Memory B cell (primary cell): ENCODE measurements around the gene CFI.
A peak's percentile ranks its signal among the peaks of the same experiment; 100 is the strongest.

Experiments used
- ATAC-seq: fragments of 150-1000 bp; cut with Tn5 transposase; 2 replicates; pipeline ENCODE4 v1.10.0; 2021; ENCODE audit warnings: low read depth, mild to moderate bottlenecking, moderate library complexity
- DNase-seq, 2 donors: peaks; one replicate each; pipeline ENCODE4 v3.0.0; 2022; ENCODE audit warnings: low spot score in 2 of 2
- H3K27ac Mint-ChIP-seq: one replicate; pipeline ENCODE4 v1.8.0; 2022; ENCODE audit warnings: mild to moderate bottlenecking, moderate library complexity, mixed read lengths
- H3K27me3 Mint-ChIP-seq: one replicate; pipeline ENCODE4 v1.8.0; 2022; ENCODE audit warnings: mixed read lengths
- H3K36me3 Mint-ChIP-seq: one replicate; pipeline ENCODE4 v1.8.0; 2022; ENCODE audit warnings: mild to moderate bottlenecking, mixed read lengths
- H3K4me1 Mint-ChIP-seq: one replicate; pipeline ENCODE4 v1.8.0; 2022; ENCODE audit warnings: mixed read lengths
- H3K4me3 Mint-ChIP-seq: one replicate; pipeline ENCODE4 v1.8.0; 2022; ENCODE audit warnings: mild to moderate bottlenecking, moderate library complexity, mixed read lengths
- H3K9me3 Mint-ChIP-seq: one replicate; pipeline ENCODE4 v1.8.0; 2022; ENCODE audit warnings: mixed read lengths

The CFI gene

DNA sequence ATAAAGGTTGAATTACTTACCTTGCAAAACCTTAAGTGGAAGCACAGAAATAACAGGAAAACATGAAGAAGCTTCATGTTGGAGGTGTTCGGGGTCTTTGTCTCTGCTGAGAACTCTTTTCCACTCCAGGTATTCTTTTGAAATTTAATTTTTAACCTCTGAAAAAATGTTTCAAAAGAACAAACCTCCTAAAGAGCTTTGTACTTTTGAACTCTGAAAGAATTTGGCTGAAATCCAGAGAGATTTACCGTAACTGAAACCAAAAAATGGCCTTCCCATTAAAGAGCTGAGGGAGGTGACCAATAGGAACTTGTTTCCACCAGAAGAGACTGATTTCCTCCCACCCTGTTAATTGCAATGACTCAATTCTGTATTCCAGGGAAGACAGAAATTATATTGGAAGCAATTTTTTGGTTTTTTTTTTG is at the start of gene CFI:
TSS of gene CFI (minus strand) at position 105 of the 425 bp plus-strand sequence. CDS start at position 77, 28 bp downstream.
- no peak within 1 kb of the TSS for H3K4me3 Mint-ChIP-seq
- DNase-seq = no peak
- H3K27ac Mint-ChIP-seq = no peak within 1 kb of the TSS

DNA sequence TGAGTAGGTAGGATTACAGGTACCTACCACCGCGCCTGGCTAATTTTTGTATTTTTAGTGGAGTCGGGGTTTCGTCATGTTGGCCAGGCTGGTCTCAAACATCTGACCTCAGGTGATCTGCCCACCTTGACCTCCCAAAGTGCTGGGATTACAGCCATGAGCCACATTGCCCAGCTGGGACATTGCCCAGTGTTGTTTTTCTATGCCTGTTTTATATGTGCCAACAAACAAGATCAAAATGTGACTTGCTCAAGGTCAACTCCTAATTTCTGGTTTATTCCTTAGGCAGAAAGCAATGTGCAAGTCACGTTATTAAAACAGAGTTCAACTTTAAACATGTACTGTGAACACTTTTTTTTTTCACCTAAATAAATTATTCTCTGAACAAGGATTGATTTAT is 48.8 kb upstream of the CFI start:
- Mint-ChIP-seq H3K9me3 (no peaks in the 10 kb centered on the region), H3K27ac (no peak overlapping the region), H3K4me1 (no peaks in the 10 kb centered on the region), H3K27me3 (no peaks in the 10 kb centered on the region), H3K36me3 (peaks cover 5% of the 10 kb centered on the region), H3K4me3 (no peak overlapping the region)
- no peak for DNase-seq
- no peak for ATAC-seq

More for the DNA sequence above, at the start of gene CFI:
- no peaks in the 10 kb centered on the region for H3K36me3 Mint-ChIP-seq
- H3K27me3 Mint-ChIP-seq = peaks cover 2% of the 10 kb centered on the region
- no peak for ATAC-seq
- peaks cover 3% of the 10 kb centered on the region for H3K9me3 Mint-ChIP-seq
- no peaks in the 10 kb centered on the region for H3K4me1 Mint-ChIP-seq

DNA sequence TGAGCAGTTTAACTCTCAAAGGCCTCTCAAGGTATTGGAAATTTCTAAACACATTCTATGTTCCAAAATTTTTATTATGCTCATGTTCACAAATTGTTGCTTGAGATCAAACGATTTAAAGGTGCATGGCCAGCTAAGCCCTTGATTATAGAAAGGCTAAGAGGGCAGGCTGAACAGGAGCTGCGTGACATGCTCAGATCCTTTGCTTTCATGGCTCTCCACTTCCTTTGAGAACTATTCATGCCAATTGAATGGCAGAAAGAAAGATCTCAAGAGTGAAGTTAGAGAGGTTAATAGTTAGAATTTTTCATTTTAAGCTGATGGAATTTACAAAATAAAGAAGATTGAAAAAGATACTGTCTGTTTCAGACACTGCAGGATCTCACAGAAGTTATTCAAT is 46.7 kb upstream of the CFI start:
- no peaks in the 10 kb centered on the region for H3K9me3 Mint-ChIP-seq
- H3K27ac Mint-ChIP-seq = no peak overlapping the region
- H3K36me3 Mint-ChIP-seq = peaks cover 4% of the 10 kb centered on the region
- H3K4me1 Mint-ChIP-seq = no peaks in the 10 kb centered on the region
- H3K4me3 Mint-ChIP-seq = no peak overlapping the region
- no peaks in the 10 kb centered on the region for H3K27me3 Mint-ChIP-seq
- ATAC-seq (no peak), DNase-seq (no peak)

DNA sequence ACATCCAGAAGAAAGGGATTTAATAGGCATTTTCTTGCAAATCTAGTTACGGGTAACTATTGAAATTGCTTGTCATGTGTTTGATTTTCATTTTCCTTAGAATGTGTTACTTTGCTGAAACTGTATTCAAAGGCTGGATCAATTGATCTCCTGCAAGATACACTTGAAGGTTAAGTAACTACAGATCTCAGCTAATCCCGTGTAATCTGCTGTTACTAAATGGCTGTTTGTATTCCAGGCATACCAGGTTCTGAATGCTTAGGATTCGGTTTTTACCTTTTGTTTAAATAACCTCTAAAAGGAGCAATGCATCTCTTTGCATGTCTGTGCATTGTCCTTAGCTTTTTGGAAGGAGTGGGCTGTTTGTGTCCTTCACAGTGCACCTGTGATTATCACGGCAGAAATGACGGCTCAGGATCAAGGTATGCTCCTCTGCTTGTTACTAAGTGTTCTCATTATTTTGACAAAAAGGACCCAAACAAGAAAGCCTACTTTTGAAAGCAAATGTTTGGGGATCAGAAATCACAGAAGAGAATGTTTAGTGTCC is 46.2 kb upstream of the CFI start, which contains the start of gene LRIT3:
TSS of gene LRIT3 (plus strand) at position 212 of the 547 bp plus-strand sequence. CDS start at position 307, 95 bp downstream.
- H3K4me1 Mint-ChIP-seq = no peaks in the 10 kb centered on the region
- peaks cover under 1% of the 10 kb centered on the region for H3K36me3 Mint-ChIP-seq
- H3K9me3 Mint-ChIP-seq = no peaks in the 10 kb centered on the region
- H3K27me3 Mint-ChIP-seq = no peaks in the 10 kb centered on the region
- no peak for DNase-seq
- no peak for ATAC-seq
- H3K4me3 Mint-ChIP-seq = no peak within 1 kb of the TSS
- H3K27ac Mint-ChIP-seq = no peak within 1 kb of the TSS

DNA sequence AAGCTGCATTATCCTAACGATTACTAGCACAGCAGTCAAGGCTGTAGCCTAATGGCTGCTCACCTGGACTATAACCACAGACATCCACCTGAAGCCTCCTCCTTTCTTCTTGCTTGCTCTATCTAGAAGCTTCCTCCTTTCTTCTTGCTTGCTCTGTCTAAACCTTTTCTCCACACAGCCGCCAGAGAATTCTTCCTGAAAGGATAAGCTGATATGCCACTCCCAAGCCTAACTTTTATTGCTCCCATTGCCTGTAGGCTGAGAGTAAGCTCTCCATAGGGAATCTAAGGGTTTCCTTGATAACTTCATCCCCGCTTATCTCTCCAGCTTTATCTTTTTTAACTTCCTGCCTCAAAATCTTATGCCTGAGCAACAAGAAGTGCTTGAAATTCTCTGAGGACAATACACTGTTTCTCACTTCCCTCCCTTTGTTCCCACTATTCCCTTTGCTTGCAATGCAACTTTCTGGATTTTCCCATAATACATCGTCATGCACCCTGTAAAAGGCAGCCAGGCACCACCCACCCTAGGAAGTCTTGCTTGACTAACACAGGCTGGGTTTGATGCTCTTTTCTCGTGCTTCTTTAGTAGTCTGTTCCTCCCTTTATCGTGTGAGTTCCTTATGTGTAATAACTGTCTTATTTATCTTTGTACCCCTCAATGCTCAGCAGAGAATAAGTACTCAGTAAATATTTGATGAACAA is 44.7 kb upstream of the CFI start:
- ATAC-seq = no peak
- no peak for DNase-seq
- no peaks in the 10 kb centered on the region for H3K4me1 Mint-ChIP-seq

DNA sequence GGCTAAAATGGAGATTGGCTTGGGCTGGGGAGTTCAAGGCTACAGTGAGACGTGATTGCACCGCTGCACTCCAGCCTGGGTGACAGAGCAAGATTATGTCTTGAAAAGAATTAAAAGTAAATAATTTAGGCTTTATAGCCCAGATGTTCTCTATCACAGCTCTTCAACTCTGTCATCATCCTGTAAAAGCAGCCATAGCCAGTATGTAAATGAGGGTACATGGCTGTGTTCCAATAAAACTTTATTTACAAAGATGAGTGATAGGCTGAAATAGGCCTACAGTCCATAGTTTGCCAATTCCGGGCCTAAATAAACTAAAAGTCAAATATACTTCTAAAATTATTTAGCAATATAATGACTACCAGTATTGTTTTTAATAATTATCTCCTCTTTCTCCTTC is 35.2 kb upstream of the CFI start:
- Mint-ChIP-seq H3K36me3 (peaks cover 6% of the 10 kb centered on the region), H3K4me1 (no peaks in the 10 kb centered on the region), H3K9me3 (peaks cover 5% of the 10 kb centered on the region), H3K27me3 (no peaks in the 10 kb centered on the region), H3K27ac (no peak overlapping the region), H3K4me3 (no peak overlapping the region)
- ATAC-seq = no peak
- no peak for DNase-seq

More for the DNA sequence above, 44.7 kb upstream of the CFI start:
- Mint-ChIP-seq H3K27ac (no peak overlapping the region), H3K27me3 (no peaks in the 10 kb centered on the region), H3K36me3 (no peaks in the 10 kb centered on the region), H3K9me3 (no peaks in the 10 kb centered on the region), H3K4me3 (no peak overlapping the region)

DNA sequence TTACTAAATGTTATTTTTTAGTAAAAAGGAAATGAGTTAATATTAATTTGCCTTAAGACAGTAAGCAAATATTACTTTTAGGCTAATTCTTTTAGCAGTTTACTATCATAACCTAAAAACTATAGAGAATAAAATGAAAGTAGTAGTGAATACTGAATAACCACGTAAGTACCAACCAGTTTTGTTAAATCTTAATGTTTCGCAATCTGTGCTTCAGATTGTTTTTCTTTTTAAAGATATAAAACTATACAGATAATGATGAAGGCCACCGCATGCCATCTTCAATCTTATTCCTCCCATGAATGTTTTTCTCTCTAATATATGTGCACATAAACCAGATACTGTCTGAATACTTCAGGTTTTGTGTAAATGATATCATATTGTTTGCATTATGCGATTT is 32.0 kb upstream of the CFI start:
- peaks cover 3% of the 10 kb centered on the region for H3K36me3 Mint-ChIP-seq
- no peaks in the 10 kb centered on the region for H3K27me3 Mint-ChIP-seq
- no peak overlapping the region for H3K4me3 Mint-ChIP-seq
- ATAC-seq (no peak), DNase-seq (no peak)
- no peaks in the 10 kb centered on the region for H3K4me1 Mint-ChIP-seq
- no peak overlapping the region for H3K27ac Mint-ChIP-seq
- no peaks in the 10 kb centered on the region for H3K9me3 Mint-ChIP-seq

DNA sequence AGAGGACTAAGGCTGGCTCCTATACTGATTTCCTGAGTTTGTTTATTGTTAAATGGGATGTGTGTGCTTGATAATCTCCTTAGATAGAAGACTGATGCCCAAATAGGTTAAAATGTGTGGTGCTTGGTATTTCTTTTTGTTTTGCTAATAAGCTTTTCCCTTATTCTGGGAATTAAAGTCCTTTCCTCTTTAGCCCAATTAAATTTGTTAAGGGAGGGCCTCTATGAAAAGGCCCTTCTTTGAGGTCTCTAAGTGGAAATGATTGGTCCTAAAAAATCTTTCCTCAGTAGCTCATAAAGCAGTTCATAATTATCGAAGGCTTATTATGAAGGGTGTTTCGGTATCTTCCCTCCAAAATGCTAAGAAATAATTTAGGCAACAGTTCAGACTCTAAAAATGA is 25.9 kb upstream of the CFI start, which contains the start of gene RRH:
TSS of gene RRH (plus strand) at position 301 of the 400 bp plus-strand sequence. CDS start at position 357, 56 bp downstream.
- Mint-ChIP-seq H3K36me3 (peaks cover 9% of the 10 kb centered on the region), H3K4me1 (peaks cover 2% of the 10 kb centered on the region), H3K9me3 (no peaks in the 10 kb centered on the region), H3K27me3 (no peaks in the 10 kb centered on the region), H3K4me3 (no peak within 1 kb of the TSS), H3K27ac (no peak within 1 kb of the TSS)
- ATAC-seq (no peak), DNase-seq (no peak)

DNA sequence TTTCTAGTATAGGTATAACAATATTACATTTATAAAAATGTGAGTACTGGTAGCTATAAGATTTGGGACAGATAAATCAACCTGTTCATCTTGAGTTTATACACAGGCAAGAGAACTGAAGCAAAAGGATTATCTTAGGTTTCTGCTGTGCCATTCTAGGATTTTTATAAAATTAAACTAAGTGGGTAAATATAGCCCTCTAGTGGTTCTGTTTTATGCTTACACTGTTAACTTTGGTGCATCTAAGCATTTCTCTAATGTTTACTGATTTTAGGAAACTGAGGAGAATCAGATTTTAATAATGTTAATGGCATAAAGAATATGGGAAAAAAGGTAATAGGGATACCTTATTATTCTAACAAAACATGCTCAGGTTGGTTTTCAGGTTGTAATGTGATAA is 24.9 kb upstream of the CFI start:
- Mint-ChIP-seq H3K27me3 (no peaks in the 10 kb centered on the region), H3K9me3 (no peaks in the 10 kb centered on the region), H3K4me1 (peaks cover 2% of the 10 kb centered on the region), H3K27ac (no peak overlapping the region), H3K36me3 (peaks cover 12% of the 10 kb centered on the region), H3K4me3 (no peak overlapping the region)
- ATAC-seq = no peak
- DNase-seq = no peak

DNA sequence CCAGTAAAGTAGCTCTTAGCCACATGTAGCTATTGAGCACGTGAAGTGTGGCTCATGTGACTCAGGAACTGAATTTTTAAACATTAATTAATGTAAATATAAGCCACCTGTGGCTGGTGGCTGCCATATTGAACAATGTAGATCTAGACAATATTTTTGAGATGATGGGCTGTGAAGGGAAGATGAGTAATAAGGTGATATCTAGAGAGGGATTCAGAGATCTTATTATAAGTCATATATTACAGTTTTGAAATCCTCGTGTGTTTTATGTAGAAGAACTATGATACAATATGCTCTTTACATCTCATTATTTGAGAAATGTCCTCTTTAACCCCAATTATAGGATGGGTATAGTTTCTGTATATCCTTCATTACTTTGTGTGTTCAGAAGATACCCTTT is 19.4 kb upstream of the CFI start:
- no peak overlapping the region for H3K4me3 Mint-ChIP-seq
- H3K27me3 Mint-ChIP-seq = no peaks in the 10 kb centered on the region
- ATAC-seq (no peak), DNase-seq (no peak)
- H3K9me3 Mint-ChIP-seq = no peaks in the 10 kb centered on the region
- H3K36me3 Mint-ChIP-seq = peaks cover 29% of the 10 kb centered on the region
- H3K27ac Mint-ChIP-seq = peak overlapping the region; percentile 69
- peaks cover 17% of the 10 kb centered on the region for H3K4me1 Mint-ChIP-seq

DNA sequence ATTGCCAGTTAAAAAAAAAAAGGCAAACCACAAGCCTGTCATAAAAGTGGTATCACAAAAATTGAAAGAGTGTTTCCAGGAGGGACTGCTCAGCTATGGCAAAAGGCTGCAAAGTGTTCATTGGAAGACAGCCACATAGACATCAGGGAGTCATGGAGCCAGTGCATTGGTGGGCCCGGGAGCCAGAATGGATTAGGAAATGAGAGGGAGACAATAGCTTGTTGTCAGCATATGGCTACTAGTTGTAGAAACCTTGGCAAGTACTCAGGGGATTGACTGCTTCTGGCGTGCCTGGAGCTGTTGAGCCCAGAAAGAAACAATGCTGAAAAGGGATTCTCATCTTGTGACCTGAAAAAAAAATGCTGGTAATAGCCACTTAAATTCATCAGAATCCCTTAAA is 18.8 kb upstream of the CFI start:
- Mint-ChIP-seq H3K4me3 (no peak overlapping the region), H3K27me3 (no peaks in the 10 kb centered on the region), H3K27ac (peak overlapping the region; percentile 69), H3K36me3 (peaks cover 29% of the 10 kb centered on the region), H3K4me1 (peaks cover 23% of the 10 kb centered on the region), H3K9me3 (no peaks in the 10 kb centered on the region)
- ATAC-seq = no peak
- DNase-seq = no peak

DNA sequence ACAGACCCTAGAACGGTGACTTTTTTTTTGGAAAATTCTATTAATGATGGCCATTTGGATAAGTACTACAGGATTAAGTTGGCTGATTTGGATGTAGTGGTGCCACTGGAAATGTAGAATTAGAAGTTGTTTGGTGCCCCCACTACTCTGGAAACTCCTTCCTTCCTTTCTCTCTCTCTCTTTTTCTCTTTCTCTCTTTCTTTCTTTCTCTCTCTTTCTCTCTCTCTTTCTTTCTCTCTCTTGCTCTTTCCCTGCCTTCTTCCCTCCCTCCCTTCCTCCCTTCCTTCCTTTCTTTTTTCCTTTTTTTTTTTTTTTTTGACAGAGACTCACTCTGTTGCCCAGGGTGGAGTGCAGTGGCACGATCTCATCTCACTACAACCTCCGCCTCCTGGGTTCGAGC is 16.5 kb upstream of the CFI start:
- peaks cover 29% of the 10 kb centered on the region for H3K4me1 Mint-ChIP-seq
- DNase-seq = no peak
- H3K9me3 Mint-ChIP-seq = no peaks in the 10 kb centered on the region
- no peak overlapping the region for H3K4me3 Mint-ChIP-seq
- ATAC-seq = no peak
- peak overlapping the region; percentile 9 for H3K27ac Mint-ChIP-seq
- no peaks in the 10 kb centered on the region for H3K27me3 Mint-ChIP-seq
- peaks cover 25% of the 10 kb centered on the region for H3K36me3 Mint-ChIP-seq

DNA sequence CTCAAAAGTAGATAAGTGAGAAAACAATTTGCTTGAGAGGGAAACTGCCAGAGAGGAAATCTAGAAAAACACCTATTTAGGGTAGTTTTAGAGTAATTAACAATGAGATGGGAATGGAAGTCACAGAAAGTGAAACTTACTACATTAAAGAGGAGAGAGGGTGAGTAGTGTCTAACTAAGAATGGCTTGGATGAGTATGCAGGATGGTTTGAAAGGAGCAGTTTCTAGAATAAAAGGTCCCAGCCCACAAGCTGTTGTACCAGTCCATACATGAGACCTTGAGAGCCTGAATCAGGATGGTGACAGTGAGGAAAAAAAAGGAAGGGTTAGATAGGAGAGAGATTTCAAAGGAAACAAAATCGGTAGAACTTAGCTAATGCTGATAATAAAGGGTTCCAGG is 15.1 kb upstream of the CFI start:
- Mint-ChIP-seq H3K36me3 (peaks cover 19% of the 10 kb centered on the region), H3K4me1 (peaks cover 27% of the 10 kb centered on the region), H3K4me3 (peak overlapping the region; percentile 21), H3K27me3 (no peaks in the 10 kb centered on the region), H3K27ac (peak overlapping the region; percentile 91), H3K9me3 (no peaks in the 10 kb centered on the region)
- ATAC-seq (no peak), DNase-seq (no peak)

DNA sequence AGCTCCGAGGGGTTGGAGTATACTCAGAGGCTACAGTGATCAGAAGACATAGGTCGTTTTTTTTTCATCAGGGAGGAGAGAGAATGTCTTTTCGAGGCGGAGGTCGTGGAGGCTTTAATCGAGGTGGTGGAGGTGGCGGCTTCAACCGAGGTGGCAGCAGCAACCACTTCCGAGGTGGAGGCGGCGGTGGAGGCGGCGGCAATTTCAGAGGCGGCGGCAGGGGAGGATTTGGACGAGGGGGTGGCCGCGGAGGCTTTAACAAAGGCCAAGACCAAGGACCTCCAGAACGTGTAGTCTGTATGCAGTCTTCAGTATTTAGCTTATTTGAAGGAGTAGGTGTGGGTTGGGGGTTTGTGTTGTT is 14.3 kb upstream of the CFI start:
- Mint-ChIP-seq H3K36me3 (peaks cover 19% of the 10 kb centered on the region), H3K27me3 (no peaks in the 10 kb centered on the region), H3K27ac (peak overlapping the region; percentile 91), H3K4me1 (peaks cover 27% of the 10 kb centered on the region), H3K4me3 (peak overlapping the region; percentile 97), H3K9me3 (no peaks in the 10 kb centered on the region)
- DNase-seq (peak in 1 of 2 donors; percentile 5), ATAC-seq (peak; percentile 4)
